Stimulated activated CD8-positive, alpha-beta memory T cell treated with anti-CD3 and anti-CD28 coated beads, Interleukin-4, amount 100 ng/mL, for 24 hours (primary cell): ENCODE results near the gene ADCY1.
"Not testable (repeated sequence)": the region's sequence is repeated elsewhere in the genome, so short reads cannot be mapped to it uniquely, and the experiment has no call there.

ENCODE experiments used
- DNase-seq: peaks from one replicate; pipeline ENCODE4 v3.0.0-alpha.2; 2020; ENCODE audit warnings: low read depth

The ADCY1 gene

GRCh38 chr7:45712872-45713668, 138.9 kb downstream of the ADCY1 start:
- no peak for DNase-seq

- no peak for DNase-seq
Observed at GRCh38 chr7:45713669-45714520, 139.7 kb downstream of the ADCY1 start.

GRCh38 chr7:45714521-45714820, 140.3 kb downstream of the ADCY1 start:
- DNase-seq, result no peak

- DNase-seq, result no peak
Observed at GRCh38 chr7:45715471-45716352, 141.5 kb downstream of the ADCY1 start.

GRCh38 chr7:45716380-45717203, 142.4 kb downstream of the ADCY1 start:
- DNase-seq, result no peak

- DNase-seq, result no peak
Observed at GRCh38 chr7:45717537-45718235, 143.5 kb downstream of the ADCY1 start.

GRCh38 chr7:45718464-45719330, 144.5 kb downstream of the ADCY1 start:
- no peak for DNase-seq

- no peak for DNase-seq
Observed at GRCh38 chr7:45720989-45721388, 146.8 kb downstream of the ADCY1 start.

GRCh38 chr7:45721686-45722598, 147.8 kb downstream of the ADCY1 start:
- no peak for DNase-seq

GRCh38 chr7:45725231-45725630, 151.1 kb downstream of the ADCY1 start:
- not testable (repeated sequence) for DNase-seq

- no peak for DNase-seq
Observed at GRCh38 chr7:45726883-45727282, 152.7 kb downstream of the ADCY1 start.

- not testable (repeated sequence) for DNase-seq
Observed at GRCh38 chr7:45731692-45732443, 157.7 kb downstream of the ADCY1 start.

GRCh38 chr7:45738920-45739319, 164.8 kb downstream of the ADCY1 start:
- DNase-seq, result not testable (repeated sequence)

GRCh38 chr7:45740573-45740972, 166.4 kb downstream of the ADCY1 start:
- DNase-seq, result not testable (repeated sequence)

- not testable (repeated sequence) for DNase-seq
Observed at GRCh38 chr7:45748976-45749375, 174.8 kb downstream of the ADCY1 start.

GRCh38 chr7:45751352-45751751, 177.2 kb downstream of the ADCY1 start:
- not testable (repeated sequence) for DNase-seq

- DNase-seq, result not testable (repeated sequence)
Observed at GRCh38 chr7:45756333-45756732, 182.2 kb downstream of the ADCY1 start.

- not testable (repeated sequence) for DNase-seq
Observed at GRCh38 chr7:45756757-45757156, 182.6 kb downstream of the ADCY1 start.
